NCI-H1930 (cell line): Measurements from ENCODE around the gene VPS72.

ENCODE experiments used
- DNase-seq, 2 experiments: peaks; one replicate each; lab custom pipeline; 2025; lab: John Stamatoyannopoulos, UW

Gene VPS72

GRCh38 chr1:151144474-151145303 is 45.3 kb downstream of the VPS72 start:
- no peak for DNase-seq

- DNase-seq, result no peak
These were observed 46.0 kb downstream of the VPS72 start for GRCh38 chr1:151143986-151144385.

- no peak for DNase-seq
These were observed 47.0 kb downstream of the VPS72 start for GRCh38 chr1:151143057-151143435.

GRCh38 chr1:151142411-151143056 is 47.5 kb downstream of the VPS72 start:
- DNase-seq, result no peak

GRCh38 chr1:151137789-151138188 is 52.2 kb downstream of the VPS72 start:
- no peak for DNase-seq

GRCh38 chr1:151135433-151136385 is 54.3 kb downstream of the VPS72 start:
- DNase-seq, result no peak

GRCh38 chr1:151134991-151135390 is 55.0 kb downstream of the VPS72 start:
- no peak for DNase-seq

- no peak for DNase-seq
These were observed 55.6 kb downstream of the VPS72 start for GRCh38 chr1:151134396-151134795.

GRCh38 chr1:151133018-151133806 is 56.8 kb downstream of the VPS72 start:
- DNase-seq, result no peak

GRCh38 chr1:151132335-151133017 is 57.5 kb downstream of the VPS72 start:
- no peak for DNase-seq

- DNase-seq, result no peak
These were observed 58.2 kb downstream of the VPS72 start for GRCh38 chr1:151131701-151132334.

- DNase-seq, result peak; percentile 87 to 88
These were observed 58.9 kb downstream of the VPS72 start for GRCh38 chr1:151130987-151131586.

- DNase-seq, result no peak
These were observed 61.2 kb downstream of the VPS72 start for GRCh38 chr1:151128800-151129199.
